AG08396 (cell line): ENCODE results near the gene BAHCC1.

ENCODE experiments used
- DNase-seq: peaks from one replicate; pipeline ENCODE4 v3.0.0; 2012; ENCODE audit warnings: low spot score, mixed read lengths

Gene BAHCC1

DNA sequence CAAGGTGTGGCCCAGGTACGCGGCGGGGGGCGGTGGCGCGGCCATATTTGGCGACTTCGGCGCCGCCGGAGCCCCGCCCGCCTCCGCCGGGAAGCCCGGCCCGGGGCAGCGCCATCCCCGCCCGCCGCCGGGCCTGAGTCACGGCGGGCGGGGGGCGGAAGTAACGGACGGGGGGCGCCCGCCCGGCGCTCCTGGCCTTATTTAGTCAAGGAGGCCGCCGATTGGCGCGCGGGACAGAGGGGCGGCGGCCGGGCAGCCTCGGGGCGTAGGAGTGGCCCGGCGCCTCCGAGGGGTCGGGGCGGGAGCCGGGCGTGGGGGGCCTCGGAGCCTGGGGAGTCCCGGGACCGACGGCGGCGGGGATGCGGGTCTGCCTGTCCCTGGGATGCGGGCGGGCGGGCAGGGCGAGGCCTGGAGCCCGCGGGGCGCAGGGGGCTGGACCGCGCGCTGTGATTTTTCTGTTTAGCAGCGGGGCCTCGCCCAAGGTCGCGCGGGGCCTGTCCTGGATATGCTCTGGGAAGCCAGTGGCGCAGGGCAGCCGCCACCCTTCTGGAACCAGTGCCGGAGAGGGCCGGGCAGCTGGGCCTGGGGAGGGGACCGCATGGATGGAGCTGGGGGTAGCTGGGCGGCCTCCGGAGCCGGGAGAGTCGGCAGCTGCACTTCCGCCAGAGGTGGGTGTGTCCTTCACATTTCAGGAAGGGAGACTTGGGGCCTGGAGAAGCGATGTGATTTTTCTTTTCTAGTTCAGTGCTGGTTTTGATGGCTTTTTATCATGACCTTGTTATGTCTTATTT is 119.7 kb downstream of the BAHCC1 start:
- DNase-seq = peak; percentile 90

DNA sequence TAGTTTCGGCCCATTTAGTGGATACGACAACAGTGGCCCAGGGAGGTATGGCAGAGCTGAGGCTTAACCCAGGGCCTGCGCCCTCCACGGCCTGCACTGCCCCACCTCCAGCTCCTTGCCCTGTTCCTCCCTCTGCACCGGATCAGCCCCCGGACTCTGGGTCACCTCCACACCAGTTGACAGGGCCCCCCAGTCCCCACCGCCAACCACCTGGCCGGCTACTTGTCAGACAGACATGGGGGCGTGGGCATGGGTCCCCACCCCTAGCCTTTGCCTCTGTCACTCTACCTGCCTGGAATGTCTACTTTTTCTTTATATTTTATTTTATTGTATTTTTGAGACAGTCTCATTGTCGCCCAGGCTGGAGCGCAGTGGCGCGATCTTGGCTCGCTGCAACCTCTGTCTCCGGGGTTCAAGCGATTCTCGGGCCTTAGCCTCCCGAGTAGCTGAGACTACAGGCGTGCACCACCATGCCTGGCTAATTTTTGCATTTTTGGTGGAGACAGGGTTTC is 120.3 kb downstream of the BAHCC1 start:
- DNase-seq = no peak
